IPS DF 19.7 (cell line): ENCODE measurements around the gene TSEN34.
"Not testable (repeated sequence)": the region's sequence is repeated elsewhere in the genome, so short reads cannot be mapped to it uniquely, and the experiment has no call there.

Experiments
- DNase-seq: peaks from one replicate; pipeline ENCODE4 v3.0.0-alpha.2; 2013; ENCODE audit warnings: low read depth, low spot score

The TSEN34 gene

DNA sequence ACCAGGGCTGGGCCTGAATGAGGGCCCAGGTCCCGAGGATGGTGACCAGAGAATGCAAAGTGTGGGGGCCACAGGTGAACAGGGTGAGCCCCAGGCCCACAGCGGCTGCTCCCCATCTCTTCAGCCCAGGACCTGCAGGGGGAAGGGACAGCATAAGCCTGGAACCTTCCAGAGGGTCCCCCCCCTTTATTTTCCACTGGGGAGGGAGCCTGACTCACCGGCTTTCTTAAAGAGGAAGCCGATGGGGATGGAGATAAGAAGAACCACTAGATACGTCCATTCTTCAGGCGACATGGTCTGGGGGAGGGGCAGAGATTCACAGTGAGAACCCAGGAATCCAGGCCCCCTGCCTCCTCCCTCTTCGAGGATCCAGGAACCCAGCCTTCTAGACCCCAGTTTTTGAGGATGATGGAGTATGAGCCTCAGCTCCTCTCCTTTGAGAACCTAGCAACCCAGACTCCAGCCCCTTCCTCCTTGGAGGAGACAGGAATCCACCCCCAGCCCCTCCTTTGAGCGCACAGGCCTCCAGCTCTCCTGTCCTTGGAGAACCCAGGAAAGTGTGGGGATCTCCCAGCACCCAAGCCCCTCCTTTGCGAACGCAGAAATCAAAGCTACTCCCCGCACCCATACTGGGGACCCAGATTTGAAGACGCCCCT, 2.8 kb upstream of the TSEN34 start:
- no peak for DNase-seq

GRCh38 chr19:54189145-54189734, 1.9 kb upstream of the TSEN34 start, which contains the start of gene MBOAT7:
TSS of gene MBOAT7 (minus strand) at chr19:54189580. CDS start at chr19:54188508, 1,072 bp downstream.
- no peak for DNase-seq

DNA sequence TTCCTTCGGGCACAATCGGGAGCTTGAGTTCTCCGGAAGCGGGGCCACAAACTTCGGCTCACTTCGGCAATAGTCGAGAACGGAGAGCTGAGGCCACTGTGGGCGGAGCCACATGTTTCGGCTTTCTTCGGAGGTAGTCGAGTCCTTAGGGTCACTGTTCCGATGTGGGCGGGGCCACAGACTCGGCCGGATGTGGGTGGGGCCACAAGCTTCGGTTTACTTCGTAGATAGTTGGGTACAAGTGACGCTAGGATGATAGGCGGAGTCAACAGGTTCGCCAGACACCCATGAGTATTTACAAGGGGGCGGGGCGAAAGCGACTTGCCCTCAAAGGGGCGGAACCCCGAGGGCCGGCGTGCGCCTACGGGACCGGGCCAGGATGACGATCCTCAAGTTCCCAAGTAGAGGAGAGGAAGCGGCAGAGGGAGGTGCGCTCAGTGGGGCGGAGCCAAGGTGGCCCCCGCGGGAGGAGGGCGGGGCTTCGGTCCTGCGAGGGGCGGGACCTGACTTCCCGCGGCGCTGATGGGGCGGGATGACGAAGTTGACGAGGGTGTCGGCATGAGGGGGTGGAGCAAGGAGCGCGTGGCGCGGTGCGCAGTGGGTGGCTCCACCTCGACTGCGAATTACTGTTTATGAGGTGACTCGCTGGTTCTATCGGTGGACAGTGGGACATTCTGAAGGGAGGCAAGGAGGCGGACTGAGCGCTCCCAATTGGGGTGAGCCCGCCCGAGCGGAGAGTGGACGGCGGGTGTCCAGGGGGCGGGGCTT, 1.2 kb upstream of the TSEN34 start:
- peak; percentile 97 for DNase-seq

- no peak for DNase-seq
Observed at GRCh38 chr19:54190503-54191010, 551 bp upstream of the TSEN34 start.

GRCh38 chr19:54191811-54192453, 824 bp downstream of the TSEN34 start:
- no peak for DNase-seq

DNA sequence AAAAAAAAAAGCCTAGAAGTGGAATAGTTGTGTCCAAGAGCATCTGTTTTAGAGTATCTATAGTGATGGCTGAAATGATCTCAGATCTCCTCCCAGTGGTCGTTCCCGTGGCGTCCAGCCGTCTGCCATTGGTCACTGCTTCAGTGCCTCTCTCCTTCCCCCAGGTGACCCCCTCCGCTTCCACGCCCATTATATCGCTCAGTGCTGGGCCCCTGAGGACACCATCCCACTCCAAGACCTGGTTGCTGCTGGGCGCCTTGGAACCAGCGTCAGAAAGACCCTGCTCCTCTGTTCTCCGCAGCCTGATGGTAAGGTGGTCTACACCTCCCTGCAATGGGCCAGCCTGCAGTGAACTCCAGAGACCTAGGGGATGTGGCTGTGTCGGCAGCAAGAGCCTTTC, 1.9 kb downstream of the TSEN34 start:
- no peak for DNase-seq

DNA sequence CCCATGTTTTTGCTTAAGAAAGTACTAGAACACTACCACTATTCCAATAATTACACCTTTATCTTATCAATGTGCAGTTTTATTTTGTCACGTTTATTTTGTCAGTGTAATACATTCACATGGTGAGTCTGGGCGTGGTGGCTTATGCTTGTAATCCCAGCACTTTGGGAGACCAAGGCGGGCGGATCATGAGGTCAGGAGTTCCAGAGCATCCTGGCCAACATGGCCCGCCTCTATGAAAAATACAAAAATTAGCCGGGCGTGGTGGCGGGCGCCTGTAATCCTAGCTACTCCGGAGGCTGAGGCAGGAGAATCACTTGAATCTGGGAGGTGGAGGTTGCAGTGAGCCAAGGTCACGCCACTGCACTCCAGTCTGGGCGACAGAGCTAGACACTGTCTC, 3.4 kb downstream of the TSEN34 start:
- not testable (repeated sequence) for DNase-seq

DNA sequence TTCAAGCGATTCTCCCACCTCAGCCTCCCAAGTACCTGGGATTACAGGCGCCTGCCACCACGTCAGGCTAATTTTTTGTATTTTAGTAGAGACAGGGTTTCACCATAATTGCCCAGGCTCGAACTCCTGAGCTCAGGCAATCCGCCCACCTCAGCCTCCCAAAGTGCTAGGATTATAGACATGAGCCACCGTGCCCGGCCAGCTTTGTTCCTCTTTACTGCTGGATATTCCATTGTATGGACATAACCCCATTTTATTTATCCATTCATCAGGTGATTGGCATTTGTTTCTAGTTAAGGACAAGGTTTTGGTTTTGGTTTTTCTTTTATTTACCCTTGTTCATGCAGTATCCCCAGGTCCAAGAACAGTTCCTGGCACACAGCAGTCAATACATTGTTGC, 5.4 kb downstream of the TSEN34 start:
- no peak for DNase-seq

DNA sequence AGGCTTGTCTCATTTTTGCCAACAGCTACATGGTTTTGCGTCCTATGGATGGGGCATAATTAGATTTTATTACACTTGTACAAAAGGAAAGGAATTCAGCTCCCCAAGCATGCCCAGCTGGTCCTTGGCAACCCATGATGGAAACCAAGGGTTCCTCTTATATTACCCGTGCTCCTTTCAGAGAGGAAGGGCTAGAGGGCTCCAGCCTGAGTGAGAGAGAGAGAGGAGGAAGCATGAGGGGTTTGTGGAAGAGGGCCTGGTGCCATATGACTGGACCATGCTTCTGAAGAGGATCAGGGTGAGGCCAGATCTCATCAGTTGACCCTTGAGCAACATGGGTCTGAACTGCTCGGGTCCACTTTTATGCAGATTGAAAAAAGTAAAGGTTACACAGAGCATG, 6.0 kb downstream of the TSEN34 start:
- no peak for DNase-seq

- DNase-seq: no peak
Observed at GRCh38 chr19:54199401-54199800, 8.3 kb downstream of the TSEN34 start.

GRCh38 chr19:54201172-54201701, 10.1 kb downstream of the TSEN34 start:
- DNase-seq: no peak

- DNase-seq: no peak
Observed at GRCh38 chr19:54201980-54202379, 10.9 kb downstream of the TSEN34 start.

DNA sequence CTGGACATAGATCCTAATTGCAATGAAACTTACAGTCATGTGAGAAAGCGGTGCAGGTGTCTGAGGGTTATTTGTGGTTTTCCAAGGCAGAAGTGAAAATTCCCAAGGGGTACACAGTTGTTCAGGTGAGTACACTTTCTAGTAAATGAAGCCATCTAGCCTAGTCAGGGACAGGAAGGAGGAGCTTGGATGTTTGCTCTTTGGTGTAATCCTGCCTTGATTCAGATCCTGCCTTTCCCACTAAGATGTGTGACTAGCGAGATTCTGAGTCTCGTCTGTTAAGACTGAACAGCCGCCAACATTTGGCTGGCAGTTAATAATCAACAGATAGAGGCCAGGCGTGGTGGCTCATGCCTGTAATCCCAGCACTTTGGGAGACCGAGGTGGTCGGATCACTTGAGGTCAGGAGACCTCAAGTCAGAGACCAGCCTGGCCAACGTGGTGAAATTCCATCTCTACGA, 12.1 kb downstream of the TSEN34 start:
- no peak for DNase-seq

GRCh38 chr19:54204767-54205468, 13.8 kb downstream of the TSEN34 start:
- DNase-seq: no peak

DNA sequence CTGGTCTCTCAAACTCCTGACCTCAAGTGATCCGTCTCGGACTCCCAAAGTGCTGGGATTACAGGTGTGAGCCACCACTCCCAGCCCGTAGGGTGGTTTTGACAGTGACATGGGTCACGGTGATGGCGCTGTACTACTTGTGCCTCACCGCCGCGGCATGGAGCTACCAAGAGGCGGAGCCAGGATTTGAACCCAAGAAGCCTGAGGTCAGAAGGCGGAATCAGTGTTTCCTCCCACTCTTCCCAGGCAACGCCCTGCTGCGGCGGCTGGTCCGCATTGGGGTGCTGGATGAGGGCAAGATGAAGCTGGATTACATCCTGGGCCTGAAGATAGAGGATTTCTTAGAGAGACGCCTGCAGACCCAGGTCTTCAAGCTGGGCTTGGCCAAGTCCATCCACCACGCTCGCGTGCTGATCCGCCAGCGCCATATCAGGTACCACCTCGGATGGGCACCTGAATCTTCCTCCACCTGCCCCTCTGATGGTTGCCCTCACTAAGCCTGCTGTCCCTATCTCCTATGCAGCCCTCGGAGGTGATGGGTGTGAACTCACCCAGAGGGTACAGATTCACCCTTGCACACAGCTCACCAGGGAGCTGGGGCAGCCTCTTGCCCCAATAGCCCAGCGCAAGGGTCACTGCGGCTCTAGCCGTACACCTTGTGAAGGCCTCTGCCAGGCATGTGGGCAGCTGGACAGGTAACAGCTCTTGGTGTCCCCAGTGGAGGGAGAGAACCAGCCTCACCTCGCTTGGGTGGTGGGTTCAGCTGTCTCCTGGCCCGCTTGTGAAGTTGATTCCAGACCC, 15.1 kb downstream of the TSEN34 start:
- no peak for DNase-seq

GRCh38 chr19:54206831-54207177, 15.7 kb downstream of the TSEN34 start:
- DNase-seq: no peak

DNA sequence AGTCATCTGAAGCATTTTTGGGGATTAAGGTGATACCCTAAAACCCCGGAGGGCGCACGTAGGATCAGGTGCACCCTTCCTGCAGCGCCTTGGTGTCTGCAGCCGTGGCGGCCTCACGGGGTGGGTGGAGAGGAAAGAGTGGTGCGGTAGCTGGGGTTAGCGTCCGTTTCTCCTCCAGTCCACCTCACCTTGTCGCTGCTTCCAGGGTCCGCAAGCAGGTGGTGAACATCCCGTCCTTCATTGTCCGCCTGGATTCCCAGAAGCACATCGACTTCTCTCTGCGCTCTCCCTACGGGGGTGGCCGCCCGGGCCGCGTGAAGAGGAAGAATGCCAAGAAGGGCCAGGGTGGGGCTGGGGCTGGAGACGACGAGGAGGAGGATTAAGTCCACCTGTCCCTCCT, 16.1 kb downstream of the TSEN34 start:
- not testable (repeated sequence) for DNase-seq

- DNase-seq: no peak
Observed at GRCh38 chr19:54207676-54207982, 16.5 kb downstream of the TSEN34 start.

DNA sequence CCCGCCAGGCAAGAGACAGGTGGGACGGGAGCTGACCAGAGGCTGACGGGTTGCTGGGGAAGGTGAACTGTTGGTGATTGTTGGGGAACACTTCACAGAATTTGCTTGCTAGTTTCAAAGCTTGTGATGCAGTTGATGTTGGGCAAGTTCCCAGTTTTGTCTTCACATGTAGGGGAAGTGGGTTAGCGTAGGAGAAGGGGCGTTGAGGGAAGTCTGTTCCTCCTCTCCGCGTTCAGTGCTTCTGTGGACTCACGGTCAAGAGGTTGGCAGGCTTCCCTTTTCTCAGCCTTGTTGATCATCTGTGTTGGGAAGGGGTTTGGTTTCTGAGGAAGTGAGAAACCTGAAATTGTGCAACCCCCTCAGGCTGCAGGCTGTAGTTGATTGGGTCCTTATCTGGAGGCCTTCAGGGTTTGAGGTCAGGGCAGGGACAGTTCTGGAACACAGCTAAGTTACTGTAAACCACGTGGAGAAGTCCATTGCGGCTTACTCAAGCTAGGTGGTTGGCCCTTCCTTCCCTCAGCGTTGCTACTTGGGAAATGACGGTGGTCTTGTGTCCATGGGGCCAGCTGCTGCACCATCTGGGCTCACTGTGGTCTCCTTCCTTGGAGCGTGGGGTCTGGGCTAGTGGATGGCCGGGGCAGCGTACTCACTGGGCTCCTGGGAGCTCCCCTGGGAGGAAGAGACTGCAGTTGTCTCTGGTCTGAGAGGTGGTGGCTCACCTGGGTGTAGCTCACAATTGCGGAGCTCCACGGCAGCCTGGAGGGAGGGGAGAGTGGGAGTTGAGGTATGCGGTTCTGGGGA, 17.1 kb downstream of the TSEN34 start:
- no peak for DNase-seq

- no peak for DNase-seq
Observed at GRCh38 chr19:54208784-54209057, 17.6 kb downstream of the TSEN34 start.
